Ovary (tissue), 9 donors: Measurements from ENCODE around the gene ERC1. TPM values are rescaled to one million over a fixed set of nuclear protein-coding genes. Genes with fewer than 3 reads are reported as not detected.
"Not testable (repeated sequence)": the region's sequence is repeated elsewhere in the genome, so short reads cannot be mapped to it uniquely, and the experiment has no call there.

Experiments
- DNase-seq, 5 donors: peaks; one replicate each; pipeline ENCODE4 v3.0.0-alpha.2; 2019 to 2020
- H3K27ac ChIP-seq, 2 donors: fragments of 200-600 bp; one replicate each; pipeline versions ENCODE4 v1.5.1 to v1.8.0; 2019 to 2022
- H3K27me3 ChIP-seq: fragments of 200-600 bp; one replicate; pipeline ENCODE4 v1.8.0; 2022
- H3K36me3 ChIP-seq: fragments of 200-600 bp; sonication (generic); one replicate; pipeline ENCODE4 v1.5.1; 2019
- H3K4me1 ChIP-seq: one replicate; pipeline ENCODE4 v1.8.1; 2013; ENCODE audit warnings: mild to moderate bottlenecking, moderate library complexity; ENCODE audit not compliant: insufficient read depth
- H3K4me3 ChIP-seq: fragments of 200-600 bp; sonication (generic); one replicate; pipeline ENCODE4 v1.5.1; 2017
- H3K9me3 ChIP-seq, 2 donors: fragments of 200-600 bp in 1 of 2; sonication (generic) in 1 of 2; one replicate each; pipeline versions ENCODE4 v1.5.1 to v1.8.1; 2013 to 2019; ENCODE audit warnings: mild to moderate bottlenecking in 1 of 2, moderate library complexity in 1 of 2
- EP300 ChIP-seq: sonication (generic); formaldehyde crosslinking; IDR thresholded peaks from one replicate; pipeline ENCODE4 v1.6.1; 2017; ENCODE audit warnings: antibody characterized with exemption
- POLR2A ChIP-seq: fragments of 450-650 bp; IDR thresholded peaks from one replicate; pipeline ENCODE4 v1.6.1; 2017; ENCODE audit warnings: antibody characterized with exemption, mild to moderate bottlenecking, moderate library complexity
- WGBS, 3 donors: extraction: QIAGEN DNeasy Blood & Tissue Kit in 1 of 3; methylation state at CpG; one replicate each; pipeline versions ENCODE4 v1.1.5 to v1.1.7; 2013 to 2017; 5-methylcytosine and 5-hydroxymethylcytosine counted together
- intact Hi-C, 4 donors: fragments of 100-400 bp; cut with DNase I; formaldehyde crosslinking; loops; one replicate each; pipeline versions ENCODE4 v1.11.0 to v1.15.1; 2022 to 2023
- polyA plus RNA-seq, 2 donors: library from polyadenylated mRNA; stranded (reverse); fragments of 200-250 nt in 1 of 2; fragments of 350-450 nt in 1 of 2; fragmentation: Illumina TruSeq in 1 of 2; extraction: RNeasy Lipid Tissue Mini Kit (QIAGEN cat#74804) in 1 of 2; gene quantifications; one replicate each; pipeline ENCODE4 v1.2.3, GENCODE V29; 2013 to 2014
- total RNA-seq, 7 donors: library from RNA; depleted of rRNA in 2 of 7; stranded (reverse); fragments of >200 nt in 2 of 7; fragmentation: NEBNext Ultra II Directional in 3 of 7; extraction: Animal tissue kit (Norgen Biotek cat#: 25700) in 3 of 7; gene quantifications; one replicate each; pipeline versions ENCODE4 v1.1.0 to v1.2.4, GENCODE V29; 2016 to 2023
- TF ChIP-seq, protein P1 (sequence below), 3 donors: fragments of 450-650 bp in 2 of 3; fragments of 200-600 bp in 1 of 3; IDR thresholded peaks; one replicate each; pipeline versions ENCODE4 v1.5.1 to v1.8.0; 2016 to 2022; ENCODE audit warnings: antibody characterized with exemption in 3 of 3, mild to moderate bottlenecking in 1 of 3
- donor health status: DM: no; HTN: no; CAD: no; lungs with moderate emphysema.
- donor health status: DM: no; HTN: no; CAD: no.
- donor health status: Bipolar disorder and iron deficiency.
- donor health status: DM: yes; HTN: yes; CAD: no.
- donor health status: DM: no; HTN: no; CAD: no.
- donor health status: DM: yes; HTN: yes; CAD: no.

ERC1 gene
- total and polyA plus RNA-seq, 9 donors = 10.4 to 65.2 (median 51.6) TPM

DNA sequence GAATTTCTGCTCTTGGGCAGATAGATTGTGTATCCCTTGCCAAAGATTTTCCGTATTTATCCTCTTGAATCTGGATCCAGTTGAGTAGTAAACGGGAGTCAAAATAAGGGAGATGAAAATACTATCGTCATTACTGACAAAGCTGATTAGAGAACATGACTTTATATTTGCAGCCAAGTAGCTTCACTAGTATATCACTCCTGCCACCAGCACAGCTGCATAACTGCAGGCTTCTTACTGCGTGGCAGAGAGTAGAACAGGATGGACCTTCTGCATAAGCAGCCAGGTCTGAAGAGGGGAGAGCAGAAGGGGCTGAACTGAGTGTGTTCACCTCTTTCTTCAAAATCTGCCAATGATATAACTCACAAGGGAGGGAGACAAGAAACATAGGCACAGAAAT, 319.6 kb downstream of the ERC1 start:
- H3K27ac ChIP-seq = no peak overlapping the region
- intact Hi-C loops = no loop called here
- no peaks in the 10 kb centered on the region for H3K36me3 ChIP-seq
- DNase-seq = no peak
- H3K9me3 ChIP-seq = peaks cover 0 to 3% of the 10 kb centered on the region in 2 donors
- TF ChIP-seq, protein P1, sequence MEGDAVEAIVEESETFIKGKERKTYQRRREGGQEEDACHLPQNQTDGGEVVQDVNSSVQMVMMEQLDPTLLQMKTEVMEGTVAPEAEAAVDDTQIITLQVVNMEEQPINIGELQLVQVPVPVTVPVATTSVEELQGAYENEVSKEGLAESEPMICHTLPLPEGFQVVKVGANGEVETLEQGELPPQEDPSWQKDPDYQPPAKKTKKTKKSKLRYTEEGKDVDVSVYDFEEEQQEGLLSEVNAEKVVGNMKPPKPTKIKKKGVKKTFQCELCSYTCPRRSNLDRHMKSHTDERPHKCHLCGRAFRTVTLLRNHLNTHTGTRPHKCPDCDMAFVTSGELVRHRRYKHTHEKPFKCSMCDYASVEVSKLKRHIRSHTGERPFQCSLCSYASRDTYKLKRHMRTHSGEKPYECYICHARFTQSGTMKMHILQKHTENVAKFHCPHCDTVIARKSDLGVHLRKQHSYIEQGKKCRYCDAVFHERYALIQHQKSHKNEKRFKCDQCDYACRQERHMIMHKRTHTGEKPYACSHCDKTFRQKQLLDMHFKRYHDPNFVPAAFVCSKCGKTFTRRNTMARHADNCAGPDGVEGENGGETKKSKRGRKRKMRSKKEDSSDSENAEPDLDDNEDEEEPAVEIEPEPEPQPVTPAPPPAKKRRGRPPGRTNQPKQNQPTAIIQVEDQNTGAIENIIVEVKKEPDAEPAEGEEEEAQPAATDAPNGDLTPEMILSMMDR (IDR thresholded peaks at IDR 0.05) = no peak
- TF ChIP-seq POLR2A = no peak
- TF ChIP-seq EP300 = no peak
- H3K4me3 ChIP-seq = no peak overlapping the region
- 45 to 61% (median 52%) methylated on average over 4 of the region's 4 CpGs for WGBS, 3 donors
- no peaks in the 10 kb centered on the region for H3K27me3 ChIP-seq
- H3K4me1 ChIP-seq = no peaks in the 10 kb centered on the region

DNA sequence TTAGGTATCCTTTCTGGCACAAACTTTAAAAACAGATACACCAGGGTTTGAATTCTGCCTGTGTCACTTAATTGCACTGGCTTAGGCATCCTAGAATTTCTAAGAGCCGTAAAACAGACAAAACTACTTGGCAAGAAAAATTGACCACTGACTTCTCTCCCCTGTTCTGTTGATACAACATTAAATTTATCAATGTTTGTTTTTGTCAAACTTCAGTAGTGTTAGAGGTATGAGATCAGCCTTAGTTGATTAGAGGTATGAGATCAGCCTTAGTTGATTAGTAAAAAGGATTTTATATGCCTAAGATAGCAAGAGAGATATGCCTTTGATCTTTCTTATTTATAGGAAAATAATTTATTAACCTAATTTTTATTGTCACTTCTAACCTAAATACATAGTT, 320.1 kb downstream of the ERC1 start:
- H3K36me3 ChIP-seq = no peaks in the 10 kb centered on the region
- intact Hi-C loops = no loop called here
- no peak overlapping the region for H3K4me3 ChIP-seq
- H3K9me3 ChIP-seq = peaks cover 0 to 3% of the 10 kb centered on the region in 2 donors
- DNase-seq = no peak
- H3K27ac ChIP-seq = no peak overlapping the region
- H3K4me1 ChIP-seq = no peaks in the 10 kb centered on the region
- WGBS, 3 donors = 74 to 89% (median 89%) methylated on average over 1 of the region's 1 CpG
- TF ChIP-seq POLR2A (no peak), EP300 (no peak)
- TF ChIP-seq, protein P1 (IDR thresholded peaks at IDR 0.05) = no peak
- H3K27me3 ChIP-seq = no peaks in the 10 kb centered on the region

DNA sequence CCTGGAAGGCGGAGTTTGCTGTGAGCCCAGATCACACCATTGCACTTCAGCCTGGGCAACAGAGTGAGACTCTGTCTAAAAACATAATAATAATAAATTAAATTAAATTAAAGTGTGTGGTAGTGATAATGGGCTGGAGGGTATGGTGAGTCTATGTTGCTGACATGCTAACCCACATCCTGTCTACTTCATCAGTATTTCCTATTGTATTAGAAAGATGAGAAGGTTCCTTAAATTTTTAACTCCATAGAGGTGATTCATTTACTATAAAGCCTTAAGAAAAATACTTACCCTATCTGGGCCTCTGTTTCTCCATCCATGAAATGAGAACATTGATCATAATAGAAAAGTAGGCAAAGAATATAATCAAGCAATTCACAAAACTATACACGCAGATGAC, 322.9 kb downstream of the ERC1 start:
- 99 to 100% (median 99%) methylated on average over 2 of the region's 2 CpGs for WGBS, 3 donors

DNA sequence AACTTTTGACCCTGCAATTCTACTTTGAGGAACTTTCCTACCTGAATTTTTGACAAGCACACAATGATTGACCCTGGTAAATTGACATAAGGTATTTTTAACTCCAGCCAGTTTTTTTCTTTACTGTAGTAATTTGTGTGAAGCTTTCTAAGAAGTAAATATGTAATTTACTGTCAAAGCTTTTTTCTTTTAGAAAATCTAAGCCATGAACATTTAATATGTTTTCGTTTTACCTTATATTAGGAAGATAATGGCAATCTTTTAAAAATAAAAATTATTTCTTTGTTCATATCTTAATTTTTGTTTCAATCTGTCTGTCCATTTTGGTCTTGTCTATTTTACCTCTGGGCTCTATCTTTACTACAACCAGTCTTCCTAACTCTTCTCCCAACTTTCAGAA, 323.5 kb downstream of the ERC1 start:
- H3K27ac ChIP-seq = no peak overlapping the region
- no peaks in the 10 kb centered on the region for H3K36me3 ChIP-seq
- peaks cover 0 to 3% of the 10 kb centered on the region in 2 donors for H3K9me3 ChIP-seq
- no peaks in the 10 kb centered on the region for H3K27me3 ChIP-seq
- H3K4me1 ChIP-seq = no peaks in the 10 kb centered on the region
- H3K4me3 ChIP-seq = no peak overlapping the region
- TF ChIP-seq POLR2A (no peak), EP300 (no peak)
- TF ChIP-seq, protein P1 (IDR thresholded peaks at IDR 0.05) = no peak
- DNase-seq = no peak
- 43 to 100% (median 99%) methylated on average over 1 of the region's 1 CpG for WGBS, 3 donors
- intact Hi-C loops = no loop called here

More for the DNA sequence above, 322.9 kb downstream of the ERC1 start:
- Histone ChIP-seq H3K4me1 (no peaks in the 10 kb centered on the region), H3K27me3 (no peaks in the 10 kb centered on the region), H3K4me3 (no peak overlapping the region), H3K9me3 (peaks cover 0 to 3% of the 10 kb centered on the region in 2 donors), H3K36me3 (no peaks in the 10 kb centered on the region), H3K27ac (no peak overlapping the region)
- intact Hi-C loops = no loop called here
- TF ChIP-seq EP300 = no peak
- TF ChIP-seq, protein P1 (IDR thresholded peaks at IDR 0.05) = no peak
- TF ChIP-seq POLR2A = no peak
- no peak for DNase-seq

DNA sequence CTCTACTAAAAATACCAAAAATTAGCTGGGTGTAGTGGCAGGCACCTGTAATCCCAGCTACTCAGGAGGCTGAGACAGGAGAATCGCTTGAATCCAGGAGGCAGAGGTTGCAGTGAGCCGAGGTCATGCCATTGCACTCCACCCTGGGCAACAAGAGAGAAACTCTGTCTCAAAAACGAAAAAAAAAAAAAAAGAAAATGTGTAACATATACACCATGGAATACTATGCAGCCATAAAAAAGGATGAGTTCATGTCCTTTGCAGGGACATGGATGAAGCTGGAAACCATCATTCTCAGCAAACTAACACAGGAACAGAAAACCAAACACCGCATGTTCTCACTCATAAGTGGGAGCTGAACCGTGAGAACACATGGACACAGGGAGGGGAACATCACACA, 326.0 kb downstream of the ERC1 start:
- H3K9me3 ChIP-seq, H3K27ac ChIP-seq, intact Hi-C loops, H3K27me3 ChIP-seq, DNase-seq, H3K4me3 ChIP-seq, H3K4me1 ChIP-seq, H3K36me3 ChIP-seq: not testable (repeated sequence)
- WGBS, 3 donors = 96 to 99% (median 98%) methylated on average over 5 of the region's 5 CpGs
